Esophagus mucosa (tissue), 1 donor: ENCODE data around the gene PRDM1. TPM values are rescaled to one million over a fixed set of nuclear protein-coding genes. Genes with fewer than 3 reads are reported as not detected.

ENCODE experiments used
- ATAC-seq: fragments of 200-7000 bp; cut with Tn5 transposase; one replicate; pipeline ENCODE4 v1.9.1; 2020
- total RNA-seq: library from RNA; stranded (reverse); gene quantifications from one replicate; pipeline ENCODE4 v1.2.4, GENCODE V29; 2023
- donor health status: DM: yes; HTN: yes; CAD: no.

PRDM1 gene
- total RNA-seq, 1 donor from 2014 or later = 94.1 TPM

GRCh38 chr6:106072501-106073090, 13.5 kb upstream of the PRDM1 start:
- ATAC-seq = no peak

DNA sequence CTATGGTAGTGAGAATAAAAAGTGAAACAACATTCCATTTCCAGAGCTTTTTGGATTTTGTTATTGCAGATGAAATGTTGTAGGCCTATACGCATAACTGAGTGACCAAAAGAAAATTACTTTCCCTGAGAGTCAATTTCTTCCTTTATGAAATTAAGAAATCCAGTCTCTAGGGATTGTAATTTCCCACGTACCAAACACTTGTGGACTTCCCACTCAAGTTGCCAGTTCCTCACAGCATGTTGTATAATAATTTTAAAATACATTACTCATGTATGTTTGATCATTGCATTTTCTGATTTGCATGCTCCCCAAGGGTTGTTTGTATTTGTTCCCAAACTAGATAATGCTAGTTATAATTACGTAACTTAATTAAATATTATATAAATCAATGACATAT, 12.0 kb upstream of the PRDM1 start:
- no peak for ATAC-seq

DNA sequence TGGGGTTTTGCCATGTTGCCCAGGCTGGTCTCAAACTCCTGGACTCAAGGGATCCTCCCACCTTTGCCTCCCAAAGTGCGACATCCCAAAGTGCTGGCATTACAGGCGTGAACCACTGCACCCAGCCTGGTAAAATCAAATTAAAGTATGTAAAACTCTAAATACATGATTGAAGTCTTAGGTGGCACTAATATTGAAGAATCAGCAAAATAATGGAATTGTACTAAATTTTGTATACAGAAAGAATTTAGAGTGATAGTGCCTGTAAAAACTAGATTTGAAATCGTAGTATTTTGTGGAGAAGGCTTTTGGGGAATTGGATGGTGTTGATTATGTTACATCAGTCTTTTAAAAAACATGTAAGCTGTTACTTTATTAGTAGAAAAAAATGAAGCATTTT, 10.0 kb upstream of the PRDM1 start:
- no peak for ATAC-seq

DNA sequence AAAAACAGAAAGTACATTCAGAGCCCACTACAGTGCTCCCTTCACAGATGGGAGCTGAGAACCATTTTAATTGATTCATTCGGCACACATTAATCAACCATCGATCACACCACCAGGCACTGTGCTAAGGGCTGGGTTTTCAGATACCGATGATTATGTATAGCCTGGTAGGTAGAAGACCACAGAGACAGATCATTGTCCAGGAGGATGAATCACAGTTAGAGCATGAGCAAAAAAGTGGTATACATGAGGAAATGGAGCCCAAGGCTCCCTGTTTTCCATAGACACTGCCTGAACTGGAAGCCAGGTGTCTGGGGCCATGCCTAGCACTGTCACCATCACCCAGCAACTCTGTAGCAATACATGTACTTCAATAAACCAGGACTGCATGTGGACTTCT, 9.0 kb upstream of the PRDM1 start:
- ATAC-seq = no peak

- no peak for ATAC-seq
Observed at GRCh38 chr6:106077881-106078280, 8.3 kb upstream of the PRDM1 start.

GRCh38 chr6:106079961-106080762, 6.0 kb upstream of the PRDM1 start:
- no peak for ATAC-seq

- no peak for ATAC-seq
Observed at GRCh38 chr6:106080763-106081095, 5.4 kb upstream of the PRDM1 start.

DNA sequence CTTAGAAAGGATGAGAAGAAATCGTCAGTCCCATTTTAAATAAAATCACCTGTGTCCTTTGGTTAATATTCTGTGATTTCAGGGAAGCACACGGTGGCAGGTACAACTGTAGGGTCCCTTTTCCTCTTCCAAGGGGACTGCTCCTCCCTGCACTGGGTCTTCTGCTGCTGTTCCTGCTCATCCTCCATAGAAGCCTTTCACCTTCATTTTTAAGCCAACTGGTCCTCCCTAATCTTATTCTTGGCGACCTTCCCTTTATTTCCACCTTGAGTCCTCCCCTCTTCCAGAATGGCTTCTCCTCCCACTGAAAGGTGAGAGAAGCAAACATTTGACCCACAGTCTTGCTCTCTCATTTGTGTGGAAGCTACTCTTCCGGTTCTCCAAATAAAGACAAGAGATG, 4.4 kb upstream of the PRDM1 start:
- no peak for ATAC-seq

DNA sequence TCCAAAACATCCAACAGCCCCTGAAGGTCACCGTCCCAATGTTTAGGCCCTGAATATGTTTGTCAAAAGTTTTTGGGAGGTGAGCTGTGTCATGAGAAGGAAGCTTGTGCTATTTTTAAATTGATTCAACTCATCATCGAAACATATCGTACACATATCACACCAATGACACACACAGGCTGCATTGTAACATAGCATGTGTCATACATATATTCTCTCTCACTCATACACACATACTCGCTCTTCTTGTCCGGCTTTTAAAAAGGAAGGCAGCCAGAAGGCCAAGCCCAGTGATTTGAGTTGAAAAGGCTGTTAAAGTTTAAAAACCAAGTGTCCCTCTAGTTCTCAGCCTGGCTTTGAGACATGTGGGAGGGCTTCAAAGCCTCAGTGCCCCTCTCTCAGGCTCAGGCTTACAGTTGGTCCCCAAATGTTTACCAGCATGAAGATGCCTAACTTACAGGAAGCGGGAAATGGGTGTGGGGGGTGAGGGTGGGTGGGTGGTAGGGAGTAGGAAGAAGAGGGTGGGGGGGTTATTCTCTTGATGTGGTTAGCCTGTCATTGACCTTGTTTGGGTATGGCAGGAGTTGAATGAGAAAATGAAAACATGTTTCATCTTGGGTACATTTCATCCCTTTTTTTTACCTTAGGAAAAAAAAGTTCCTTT, 3.3 kb upstream of the PRDM1 start:
- peak; percentile 77 for ATAC-seq

- ATAC-seq = no peak
Observed at GRCh38 chr6:106083618-106084017, 2.5 kb upstream of the PRDM1 start.

DNA sequence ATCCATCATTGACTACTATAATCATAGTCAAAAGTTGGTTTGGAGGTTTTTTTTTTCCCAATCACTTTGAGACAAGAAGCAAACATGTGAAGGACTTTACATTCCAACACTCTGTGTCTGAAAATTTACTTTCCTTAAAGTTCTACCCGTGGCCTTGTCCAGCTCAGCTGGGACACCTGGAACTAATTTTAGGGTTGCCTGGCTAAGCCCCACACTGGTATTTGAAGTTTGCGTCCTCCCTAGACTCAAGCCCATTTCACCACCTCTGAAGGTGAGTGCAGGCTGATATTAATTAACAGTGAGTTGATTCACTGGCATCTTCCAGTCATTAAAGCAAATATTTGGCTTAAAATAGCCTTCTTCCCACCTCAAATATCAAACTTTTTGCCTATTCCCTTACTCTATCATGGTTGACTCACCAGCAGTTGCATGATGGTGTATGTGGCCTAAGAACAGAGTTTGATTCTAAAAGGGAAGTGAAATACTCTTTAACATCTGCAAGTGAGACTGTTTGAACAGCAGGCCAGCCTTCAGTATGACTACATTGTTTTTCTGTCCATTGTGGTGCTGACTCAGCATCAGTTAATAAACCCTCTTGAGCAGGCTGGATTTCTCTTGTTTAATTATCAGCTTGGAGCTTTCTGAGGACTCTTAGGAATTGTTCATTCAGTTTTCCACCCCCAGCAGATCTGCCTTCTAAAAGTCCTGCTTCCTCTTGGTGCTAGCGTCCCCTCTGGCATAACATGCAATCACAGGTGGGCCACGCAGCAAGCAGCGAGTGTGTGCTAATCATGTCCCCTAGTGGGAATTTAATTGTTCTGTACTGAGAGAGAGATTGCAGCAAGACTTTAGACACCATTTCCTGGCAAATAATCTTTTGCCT, 1.8 kb upstream of the PRDM1 start:
- peak; percentile 49 for ATAC-seq

DNA sequence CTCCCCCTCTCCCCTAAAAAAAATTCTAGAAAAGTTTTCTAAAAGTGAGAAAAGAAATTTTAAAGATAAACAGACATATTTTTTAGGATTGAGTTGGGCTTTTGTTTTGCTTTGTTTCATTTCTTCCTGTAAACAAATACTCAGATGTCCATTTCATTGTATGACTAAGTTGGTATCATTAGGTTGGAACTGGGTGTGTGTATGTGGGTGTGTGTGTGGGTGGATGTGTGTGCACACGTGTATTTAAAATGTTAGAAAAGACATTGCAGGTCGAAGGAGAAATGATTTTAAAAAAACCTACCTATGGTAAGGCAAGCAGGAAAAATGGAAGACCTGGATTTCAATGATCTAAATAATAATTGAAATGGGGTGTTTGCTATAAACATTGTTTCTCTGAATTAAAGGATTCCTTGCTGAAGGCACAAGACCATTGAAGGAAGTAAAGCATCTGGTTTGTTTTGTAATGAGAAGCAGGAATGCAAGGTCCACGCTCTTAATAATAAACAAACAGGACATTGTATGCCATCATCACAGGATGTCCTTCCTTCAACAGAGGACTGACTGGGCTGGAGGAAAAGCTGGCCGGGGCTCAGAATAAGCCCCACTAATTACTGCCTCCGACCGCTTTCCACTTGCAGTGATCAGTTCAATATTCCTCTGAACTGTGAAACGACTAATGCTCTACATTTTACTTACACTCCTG, 996 bp upstream of the PRDM1 start:
- ATAC-seq = peak; percentile 59

DNA sequence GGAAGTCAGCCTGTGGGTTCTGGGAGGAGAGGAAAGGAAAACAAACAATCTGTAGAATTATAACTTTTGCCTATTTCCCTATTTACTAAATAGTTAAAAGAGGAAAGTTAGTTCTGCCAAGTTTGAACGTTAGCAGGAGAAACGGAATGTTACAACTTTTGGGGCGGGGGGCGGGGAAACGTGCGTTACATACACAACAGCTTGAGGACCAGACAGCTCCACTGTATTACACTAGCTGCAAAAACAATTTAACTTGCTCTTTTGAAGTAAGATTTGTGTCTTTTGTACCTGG, 498 bp upstream of the PRDM1 start:
- no peak for ATAC-seq

- no peak for ATAC-seq
Observed at GRCh38 chr6:106086814-106087175, 659 bp downstream of the PRDM1 start.

DNA sequence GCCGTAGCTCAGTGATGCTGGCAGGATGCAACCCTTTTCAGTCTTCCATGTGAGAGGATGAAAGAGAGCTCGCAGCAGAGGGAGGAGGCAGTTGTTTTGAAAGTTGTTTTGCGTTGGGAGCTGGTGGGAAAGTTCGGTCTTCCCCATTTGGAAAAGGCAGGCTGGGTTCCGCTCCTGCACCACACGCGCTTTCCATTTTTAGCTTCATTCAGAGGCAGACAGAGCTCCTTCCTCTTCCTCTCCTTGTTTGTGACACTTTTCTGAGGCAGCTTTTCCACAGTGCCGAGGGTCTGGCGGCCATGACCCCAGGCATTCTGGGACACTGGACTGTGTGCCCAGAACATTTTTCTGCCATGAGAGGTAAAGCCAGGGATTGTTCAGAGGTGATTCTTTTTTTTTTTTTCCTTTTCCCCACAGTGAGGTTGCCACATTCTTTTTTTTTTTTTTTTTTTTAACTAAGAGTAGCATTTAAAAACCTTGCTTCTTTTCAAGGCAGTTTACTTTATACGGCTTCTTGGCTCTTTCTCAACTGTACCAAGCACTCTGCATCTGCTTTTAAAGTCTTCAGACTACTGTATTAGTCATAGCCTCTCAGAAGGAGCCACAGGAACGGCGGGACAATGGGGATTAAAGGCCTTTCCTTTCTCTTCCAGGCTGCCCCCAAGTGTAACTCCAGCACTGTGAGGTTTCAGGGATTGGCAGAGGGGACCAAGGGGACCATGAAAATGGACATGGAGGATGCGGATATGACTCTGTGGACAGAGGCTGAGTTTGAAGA, 1.6 kb downstream of the PRDM1 start:
- peak; percentile 18 for ATAC-seq

DNA sequence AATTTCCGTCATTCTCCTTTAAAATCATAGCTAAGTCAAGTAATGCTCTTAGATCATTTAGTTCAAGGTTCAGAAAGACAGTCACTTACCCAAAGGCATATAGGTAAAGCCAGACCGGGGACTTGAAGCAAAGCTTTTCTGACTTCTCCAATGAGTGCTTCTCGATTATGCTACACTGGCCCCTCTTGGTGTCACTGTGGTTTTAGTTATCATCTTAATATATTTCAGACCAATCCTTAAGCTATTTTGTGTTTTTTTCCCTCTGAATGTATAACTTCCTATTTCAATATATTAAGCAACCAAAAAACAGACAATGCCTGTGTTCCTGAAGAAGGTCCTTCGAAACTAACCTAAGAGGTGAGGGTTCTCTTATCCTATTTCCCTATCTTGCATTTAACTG, 3.9 kb downstream of the PRDM1 start:
- ATAC-seq = no peak

DNA sequence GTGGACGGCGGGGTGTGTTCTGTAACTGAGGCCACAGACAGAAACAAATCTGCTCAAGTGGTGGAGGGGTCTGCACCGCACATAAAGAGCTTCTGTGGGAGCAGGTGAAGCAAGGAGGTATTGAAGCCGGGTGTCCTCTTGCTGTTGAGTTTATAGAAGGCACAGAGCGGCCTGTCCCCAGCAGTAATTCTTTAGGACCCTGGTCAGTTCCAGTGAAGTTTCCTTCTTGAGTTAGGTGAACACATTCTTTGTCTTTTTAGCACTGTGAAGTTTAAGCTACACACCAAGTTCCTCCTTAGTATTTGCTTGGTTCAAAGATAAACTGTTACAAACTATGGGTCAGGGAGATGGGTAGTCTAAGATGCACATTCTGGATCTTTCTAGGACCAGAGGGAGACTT, 6.1 kb downstream of the PRDM1 start:
- ATAC-seq = no peak

DNA sequence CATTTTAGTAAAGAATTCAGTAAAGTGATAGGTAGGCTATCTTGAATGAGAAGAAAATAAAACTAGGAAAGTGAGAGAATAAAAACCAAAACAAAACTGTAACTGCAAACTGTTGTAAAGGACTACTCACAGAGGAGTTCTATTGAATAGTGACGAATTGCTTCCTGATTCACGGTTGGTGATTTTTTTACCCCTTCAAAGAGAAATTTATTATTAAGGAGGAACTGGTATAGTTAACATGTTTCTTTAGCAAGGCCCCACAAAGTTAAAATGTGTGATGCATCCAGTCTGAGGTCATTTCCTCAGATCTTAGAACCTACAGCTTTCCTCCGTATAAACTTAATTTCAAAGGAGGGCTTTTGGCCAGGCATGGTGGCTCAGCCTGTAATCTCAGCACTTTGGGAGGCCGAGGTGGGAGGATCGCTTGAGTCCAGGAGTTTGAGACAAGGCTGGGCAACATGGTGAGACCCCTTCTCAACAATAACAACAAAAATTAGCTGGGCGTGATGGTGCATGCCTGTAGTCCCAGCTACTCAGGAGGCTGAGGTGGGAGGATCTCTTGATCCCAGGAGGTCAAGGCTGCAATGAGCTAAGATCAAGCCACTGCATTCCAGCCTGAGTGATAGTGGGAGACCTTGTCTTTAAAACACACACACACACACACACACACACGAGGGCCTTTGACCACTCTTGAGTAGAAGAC, 8.3 kb downstream of the PRDM1 start:
- no peak for ATAC-seq

- no peak for ATAC-seq
Observed at GRCh38 chr6:106094964-106095335, 8.8 kb downstream of the PRDM1 start.

DNA sequence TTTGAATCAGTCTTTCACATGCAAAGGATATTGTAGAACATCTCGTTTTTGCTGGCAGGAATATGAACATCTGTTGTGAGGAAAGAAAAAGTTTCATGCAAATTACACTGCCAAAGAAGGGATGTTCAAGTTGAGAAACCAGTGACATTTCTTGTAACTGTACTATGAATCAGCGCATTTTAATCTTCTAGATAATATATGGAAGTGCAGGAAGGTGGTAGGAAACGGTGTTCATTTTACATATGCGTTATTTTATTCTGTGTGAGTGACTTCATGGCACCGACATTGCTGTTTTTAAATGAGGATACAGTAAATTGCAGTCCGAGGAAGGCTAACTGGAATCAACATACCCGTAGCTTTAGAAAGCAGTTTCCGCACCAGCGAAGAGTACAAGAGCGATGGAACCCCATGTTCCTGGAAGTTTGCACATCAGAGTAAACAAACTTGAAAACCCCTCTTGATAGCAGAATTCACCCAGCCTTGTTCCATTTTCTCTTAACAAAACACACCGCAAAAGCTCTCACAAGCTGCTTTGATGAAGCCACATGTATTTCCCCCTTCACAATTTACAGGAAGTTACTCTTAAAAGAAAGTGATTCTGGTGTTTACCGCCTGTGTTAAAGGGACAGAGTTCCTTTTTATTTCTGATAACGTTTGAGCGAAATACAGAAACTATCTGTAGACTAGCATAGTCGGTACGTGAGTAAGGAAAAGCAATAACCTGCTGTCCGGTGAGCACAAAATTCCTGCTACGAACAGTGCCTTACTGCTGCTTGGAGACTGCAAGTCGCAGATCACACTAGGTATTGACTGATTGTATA, 11.5 kb downstream of the PRDM1 start:
- peak; percentile 0 for ATAC-seq
